ENCODE data around the gene PHLPP2. TPM values are rescaled to one million over a fixed set of nuclear protein-coding genes. Genes with fewer than 3 reads are reported as not detected.
A peak's percentile ranks its signal among the peaks of the same experiment; 100 is the strongest.
"Not testable (repeated sequence)": the region's sequence is repeated elsewhere in the genome, so short reads cannot be mapped to it uniquely, and the experiment has no call there.

The PHLPP2 gene
- total RNA-seq, 1 donor from 2014 or later: 6.6 TPM

- intact Hi-C loops (cut with DNase I): no loop called here
- Histone ChIP-seq H3K36me3 (no peaks in the 10 kb centered on the region), H3K9me3 (no peaks in the 10 kb centered on the region), H3K4me1 (peaks cover 8% of the 10 kb centered on the region), H3K27me3 (ENCODE audit: low read depth) (peaks cover 29% of the 10 kb centered on the region), H3K4me3 (no peak overlapping the region), H3K27ac (no peak overlapping the region)
- TF ChIP-seq CTCF (IDR thresholded peaks at IDR 0.05): no peak
- ATAC-seq: no peak
- no peak for DNase-seq
These were observed 100.9 kb downstream of the PHLPP2 start for GRCh38 chr16:71623597-71623996.

- intact Hi-C loops (cut with DNase I): no loop called here
- DNase-seq (no peak), ATAC-seq (no peak)
- H3K4me3 ChIP-seq: no peak overlapping the region
- no peak for TF ChIP-seq CTCF (IDR thresholded peaks at IDR 0.05)
- H3K4me1 ChIP-seq: peaks cover 8% of the 10 kb centered on the region
- no peaks in the 10 kb centered on the region for H3K36me3 ChIP-seq
- H3K27ac ChIP-seq: no peak overlapping the region
- no peaks in the 10 kb centered on the region for H3K9me3 ChIP-seq
- peaks cover 19% of the 10 kb centered on the region for H3K27me3 ChIP-seq (ENCODE audit: low read depth)
These were observed 102.4 kb downstream of the PHLPP2 start for GRCh38 chr16:71622088-71622487.

GRCh38 chr16:71618429-71618828, 106.1 kb downstream of the PHLPP2 start:
- no peaks in the 10 kb centered on the region for H3K4me1 ChIP-seq
- H3K4me3 ChIP-seq: no peak overlapping the region
- intact Hi-C loops (cut with DNase I): no loop called here
- H3K36me3 ChIP-seq: no peaks in the 10 kb centered on the region
- H3K27me3 ChIP-seq (ENCODE audit: low read depth): peaks cover 7% of the 10 kb centered on the region
- no peak for DNase-seq
- no peak overlapping the region for H3K27ac ChIP-seq
- no peak for TF ChIP-seq CTCF (IDR thresholded peaks at IDR 0.05)
- ATAC-seq: no peak
- no peaks in the 10 kb centered on the region for H3K9me3 ChIP-seq

GRCh38 chr16:71614956-71615355, 109.5 kb downstream of the PHLPP2 start:
- H3K4me1 ChIP-seq; H3K27ac ChIP-seq; H3K36me3 ChIP-seq; H3K9me3 ChIP-seq; H3K4me3 ChIP-seq; ATAC-seq; DNase-seq; intact Hi-C loops (cut with DNase I): not testable (repeated sequence)
- peaks cover 12% of the 10 kb centered on the region for H3K27me3 ChIP-seq (ENCODE audit: low read depth)

GRCh38 chr16:71610936-71611871, 113.3 kb downstream of the PHLPP2 start:
- Histone ChIP-seq H3K9me3 (no peaks in the 10 kb centered on the region), H3K27ac (no peak overlapping the region), H3K36me3 (no peaks in the 10 kb centered on the region), H3K4me3 (no peak overlapping the region), H3K27me3 (ENCODE audit: low read depth) (peaks cover 12% of the 10 kb centered on the region), H3K4me1 (peaks cover 9% of the 10 kb centered on the region)
- intact Hi-C loops (cut with DNase I): no loop called here
- peak; percentile 98 for TF ChIP-seq CTCF (IDR thresholded peaks at IDR 0.05)
- DNase-seq (peak; percentile 83), ATAC-seq (peak; percentile 96 to 97)

GRCh38 chr16:71610447-71610846, 114.1 kb downstream of the PHLPP2 start:
- peaks cover 12% of the 10 kb centered on the region for H3K27me3 ChIP-seq (ENCODE audit: low read depth)
- peaks cover 9% of the 10 kb centered on the region for H3K4me1 ChIP-seq
- intact Hi-C loops (cut with DNase I): no loop called here
- no peak for TF ChIP-seq CTCF (IDR thresholded peaks at IDR 0.05)
- H3K4me3 ChIP-seq: no peak overlapping the region
- no peaks in the 10 kb centered on the region for H3K36me3 ChIP-seq
- ATAC-seq (no peak), DNase-seq (no peak)
- no peaks in the 10 kb centered on the region for H3K9me3 ChIP-seq
- H3K27ac ChIP-seq: no peak overlapping the region
